Neural cell (in vitro differentiated cells): ENCODE results near the gene TBC1D25. TPM values are rescaled to one million over a fixed set of nuclear protein-coding genes. Genes with fewer than 3 reads are reported as not detected.

Experiments used
- H2AFZ ChIP-seq: fragments of 200-600, 300-800 bp; sonication (generic), shearing (Covaris generic); 2 replicates; pipeline ENCODE4 v1.6.0; 2014; ENCODE audit warnings: low read depth, mild to moderate bottlenecking, antibody characterized with exemption, low read length, moderate library complexity
- H3F3A ChIP-seq: fragments of 200-600 bp; shearing (Covaris generic); 2 replicates; pipeline ENCODE4 v1.6.1; 2016; ENCODE audit warnings: mild to moderate bottlenecking, moderate library complexity, mixed read lengths, antibody characterized with exemption, low read length; ENCODE audit not compliant: insufficient read depth, poor library complexity, severe bottlenecking
- H3K27ac ChIP-seq: fragments of 200-600, 300-800 bp; sonication (generic), shearing (Covaris generic); 2 replicates; pipeline ENCODE4 v1.5.1; 2014; ENCODE audit warnings: mild to moderate bottlenecking, low read length, moderate library complexity
- H3K27me3 ChIP-seq: fragments of 300-800, 200-600 bp; sonication (generic), shearing (Covaris generic); 2 replicates; pipeline ENCODE4 v1.6.0; 2014; ENCODE audit warnings: mild to moderate bottlenecking, low read depth, low read length, moderate library complexity; ENCODE audit not compliant: insufficient read depth
- H3K36me3 ChIP-seq: fragments of 300-800, 200-600 bp; sonication (generic), shearing (Covaris generic); 2 replicates; pipeline ENCODE4 v1.5.1; 2014; ENCODE audit warnings: mild to moderate bottlenecking, antibody characterized with exemption, low read length, moderate library complexity; ENCODE audit not compliant: insufficient read depth
- H3K4me2 ChIP-seq: fragments of 300-800, 200-600 bp; sonication (generic), shearing (Covaris generic); 2 replicates; pipeline ENCODE4 v1.6.0; 2014; ENCODE audit warnings: mild to moderate bottlenecking, low read length
- H3K4me3 ChIP-seq: fragments of 300-800, 200-600 bp; sonication (generic), shearing (Covaris generic); 2 replicates; pipeline ENCODE4 v1.5.1; 2014; ENCODE audit warnings: mild to moderate bottlenecking, low read length, moderate library complexity
- H3K79me2 ChIP-seq: fragments of 200-600 bp; shearing (Covaris generic); replicated peaks from 2 replicates; pipeline ENCODE4 v1.6.0; 2014; ENCODE audit warnings: mild to moderate bottlenecking, low read length, moderate library complexity; ENCODE audit not compliant: insufficient read depth
- H3K9ac ChIP-seq: fragments of 300-800, 200-600 bp; sonication (generic), shearing (Covaris generic); 2 replicates; pipeline ENCODE4 v1.6.1; 2016; ENCODE audit warnings: mild to moderate bottlenecking, low read length, mixed read lengths
- H3K9me2 ChIP-seq: fragments of 200-600 bp; shearing (Covaris generic); 2 replicates; pipeline ENCODE4 v1.6.1; 2016; ENCODE audit warnings: mild to moderate bottlenecking, low read length, mixed read lengths; ENCODE audit not compliant: insufficient read depth
- H3K9me3 ChIP-seq: fragments of 200-600, 300-800 bp; sonication (generic), shearing (Covaris generic); 2 replicates; pipeline ENCODE4 v1.6.1; 2016; ENCODE audit warnings: mild to moderate bottlenecking, mixed run types, low read length, moderate library complexity, mixed read lengths
- H4K20me1 ChIP-seq: fragments of 200-600 bp; shearing (Covaris generic); 2 replicates; pipeline ENCODE4 v1.6.1; 2016; ENCODE audit warnings: mild to moderate bottlenecking, mixed run types; ENCODE audit not compliant: insufficient read depth
- CTCF ChIP-seq: fragments of 450-650 bp; IDR thresholded peaks from 2 replicates; pipeline ENCODE4 v1.5.1; 2014; ENCODE audit warnings: antibody characterized with exemption, mild to moderate bottlenecking, moderate library complexity; ENCODE audit not compliant: poor library complexity, severe bottlenecking
- EP300 ChIP-seq: fragments of 450-650 bp; conservative IDR thresholded peaks from 2 replicates; pipeline ENCODE4 v1.6.1; 2014; ENCODE audit warnings: antibody characterized with exemption, mild to moderate bottlenecking, moderate library complexity; ENCODE audit not compliant: poor library complexity, severe bottlenecking
- EZH2 ChIP-seq: fragments of 200-600, 300-800 bp; shearing (Covaris generic), sonication (generic); IDR thresholded peaks from 2 replicates; pipeline ENCODE4 v1.6.1; 2014; ENCODE audit warnings: antibody characterized with exemption, low read length, borderline replicate concordance, mild to moderate bottlenecking; ENCODE audit not compliant: insufficient read depth, poor library complexity, severe bottlenecking
- MXI1 ChIP-seq: fragments of 450-650 bp; conservative IDR thresholded peaks from 2 replicates; pipeline ENCODE4 v1.6.1; 2014; ENCODE audit warnings: antibody characterized with exemption, mild to moderate bottlenecking; ENCODE audit not compliant: poor library complexity, severe bottlenecking
- POLR2AphosphoS5 ChIP-seq: IDR thresholded peaks from 2 replicates; pipeline ENCODE4 v1.6.1; 2012
- RAD21 ChIP-seq: fragments of 450-650 bp; conservative IDR thresholded peaks from 2 replicates; pipeline ENCODE4 v1.6.1; 2014; ENCODE audit warnings: antibody characterized with exemption, mild to moderate bottlenecking, moderate library complexity
- REST ChIP-seq: IDR thresholded peaks from 2 replicates; pipeline ENCODE4 v1.6.1; 2012; ENCODE audit warnings: borderline replicate concordance
- SMC3 ChIP-seq: fragments of 450-650 bp; conservative IDR thresholded peaks from 2 replicates; pipeline ENCODE4 v1.6.1; 2014; ENCODE audit warnings: antibody characterized with exemption, mild to moderate bottlenecking, moderate library complexity; ENCODE audit not compliant: poor library complexity
- TAF1 ChIP-seq: IDR thresholded peaks from 2 replicates; pipeline ENCODE4 v1.6.1; 2012; ENCODE audit warnings: low read depth
- polyA plus RNA-seq: library from polyadenylated mRNA; depleted of rRNA; stranded (reverse); fragments of >200 nt; gene quantifications from 2 replicates; pipeline ENCODE4 v1.2.3, GENCODE V29; 2014

The TBC1D25 gene
- polyA plus RNA-seq, 1 donor from 2014 or later, result 4.5 TPM

- Histone ChIP-seq H3K79me2 (no peaks in the 10 kb centered on the region), H3K4me3 (no peak overlapping the region), H3K27me3 (no peaks in the 10 kb centered on the region), H3K27ac (no peak overlapping the region), H3K9ac (no peak overlapping the region), H4K20me1 (no peaks in the 10 kb centered on the region), H2AFZ (no peak overlapping the region), H3K9me3 (no peaks in the 10 kb centered on the region), H3K4me2 (no peak overlapping the region), H3F3A (no peaks in the 10 kb centered on the region), H3K9me2 (no peaks in the 10 kb centered on the region), H3K36me3 (no peaks in the 10 kb centered on the region)
- no peak for TF ChIP-seq SMC3
- no peak for TF ChIP-seq EP300
- TF ChIP-seq TAF1, result no peak
- TF ChIP-seq CTCF, result no peak
- TF ChIP-seq EZH2, result no peak
- no peak for TF ChIP-seq POLR2AphosphoS5
- TF ChIP-seq MXI1, result no peak
- no peak for TF ChIP-seq RAD21
- no peak for TF ChIP-seq REST
Observed at GRCh38 chrX:48492293-48492910, 47.1 kb upstream of the TBC1D25 start.

- Histone ChIP-seq H3K79me2 (no peaks in the 10 kb centered on the region), H3K9ac (no peak overlapping the region), H3K9me2 (no peaks in the 10 kb centered on the region), H3F3A (no peaks in the 10 kb centered on the region), H3K27me3 (no peaks in the 10 kb centered on the region), H3K9me3 (no peaks in the 10 kb centered on the region), H4K20me1 (no peaks in the 10 kb centered on the region), H3K4me3 (no peak overlapping the region), H3K27ac (no peak overlapping the region), H3K36me3 (no peaks in the 10 kb centered on the region), H3K4me2 (no peak overlapping the region), H2AFZ (no peak overlapping the region)
- TF ChIP-seq TAF1 (no peak), REST (no peak), POLR2AphosphoS5 (no peak), RAD21 (no peak), MXI1 (no peak), SMC3 (no peak), CTCF (no peak), EP300 (no peak), EZH2 (no peak)
Observed at GRCh38 chrX:48493890-48494364, 45.6 kb upstream of the TBC1D25 start.
